Stimulated activated naive B cell treated with anti-CD40 and anti-IgM and Interleukin-4, amounts not matched to agents 10 μg/mL and 1 μg/mL and 100 μg/mL, for 72 hours (primary cell): ENCODE measurements around the gene DDX25.

Experiments used
- ATAC-seq, 2 donors: fragments of 150-1000 bp; cut with Tn5 transposase; replicated peaks; 2 replicates each; pipeline ENCODE4 v1.10.0; 2021; ENCODE audit warnings: moderate library complexity in 1 of 2
- DNase-seq: peaks from one replicate; pipeline ENCODE4 v3.0.0; 2021
- H3K27ac Mint-ChIP-seq: one replicate; pipeline ENCODE4 v1.8.0; 2022; ENCODE audit warnings: mild to moderate bottlenecking, mixed read lengths
- H3K27me3 Mint-ChIP-seq, 2 donors: one replicate each; pipeline ENCODE4 v1.8.0; 2022; ENCODE audit warnings: mixed read lengths in 2 of 2
- H3K36me3 Mint-ChIP-seq, 2 donors: one replicate each; pipeline ENCODE4 v1.8.0; 2022; ENCODE audit warnings: mixed read lengths in 2 of 2, mild to moderate bottlenecking in 1 of 2
- H3K4me1 Mint-ChIP-seq, 2 donors: one replicate each; pipeline ENCODE4 v1.8.0; 2022; ENCODE audit warnings: mixed read lengths in 2 of 2, mild to moderate bottlenecking in 1 of 2
- H3K4me3 Mint-ChIP-seq, 2 donors: one replicate each; pipeline ENCODE4 v1.8.0; 2022; ENCODE audit warnings: mild to moderate bottlenecking in 2 of 2, mixed read lengths in 2 of 2, moderate library complexity in 1 of 2
- H3K9me3 Mint-ChIP-seq, 2 donors: one replicate each; pipeline ENCODE4 v1.8.0; 2022; ENCODE audit warnings: mixed read lengths in 2 of 2, mild to moderate bottlenecking in 1 of 2

Gene DDX25

GRCh38 chr11:125923012-125923579, 18.8 kb downstream of the DDX25 start:
- H3K27ac Mint-ChIP-seq: no peak overlapping the region
- H3K27me3 Mint-ChIP-seq: peaks cover 28 to 43% of the 10 kb centered on the region in 2 donors
- H3K4me3 Mint-ChIP-seq: no peak overlapping the region
- H3K4me1 Mint-ChIP-seq: peaks cover 0 to 2% of the 10 kb centered on the region in 2 donors
- ATAC-seq: peak; percentile 74 to 82
- H3K9me3 Mint-ChIP-seq: no peaks in the 10 kb centered on the region
- DNase-seq: peak; percentile 31
- H3K36me3 Mint-ChIP-seq: no peaks in the 10 kb centered on the region

GRCh38 chr11:125923633-125924032, 19.3 kb downstream of the DDX25 start:
- Mint-ChIP-seq H3K36me3 (no peaks in the 10 kb centered on the region), H3K4me3 (no peak overlapping the region), H3K27ac (no peak overlapping the region), H3K9me3 (no peaks in the 10 kb centered on the region), H3K4me1 (peaks cover 0 to 2% of the 10 kb centered on the region in 2 donors), H3K27me3 (peaks cover 23 to 43% of the 10 kb centered on the region in 2 donors)
- DNase-seq (no peak), ATAC-seq (no peak)

- Mint-ChIP-seq H3K27ac (no peak overlapping the region), H3K9me3 (no peaks in the 10 kb centered on the region), H3K27me3 (peaks cover 23 to 48% of the 10 kb centered on the region in 2 donors), H3K36me3 (no peaks in the 10 kb centered on the region), H3K4me1 (peaks cover 0 to 2% of the 10 kb centered on the region in 2 donors), H3K4me3 (no peak overlapping the region)
- no peak for DNase-seq
- no peak for ATAC-seq
Measured at GRCh38 chr11:125924384-125925007, 20.2 kb downstream of the DDX25 start.

- Mint-ChIP-seq H3K27me3 (peaks cover 24 to 48% of the 10 kb centered on the region in 2 donors), H3K4me3 (no peak overlapping the region), H3K27ac (no peak overlapping the region), H3K36me3 (no peaks in the 10 kb centered on the region), H3K9me3 (no peaks in the 10 kb centered on the region), H3K4me1 (peaks cover 0 to 2% of the 10 kb centered on the region in 2 donors)
- ATAC-seq (no peak), DNase-seq (no peak)
Measured at GRCh38 chr11:125925247-125925740, 21.0 kb downstream of the DDX25 start.

- ATAC-seq: no peak
- H3K9me3 Mint-ChIP-seq: no peaks in the 10 kb centered on the region
- H3K27me3 Mint-ChIP-seq: peaks cover 21 to 43% of the 10 kb centered on the region in 2 donors
- no peak overlapping the region for H3K4me3 Mint-ChIP-seq
- no peak for DNase-seq
- no peak overlapping the region for H3K27ac Mint-ChIP-seq
- H3K36me3 Mint-ChIP-seq: no peaks in the 10 kb centered on the region
- peaks cover 0 to 2% of the 10 kb centered on the region in 2 donors for H3K4me1 Mint-ChIP-seq
Measured at GRCh38 chr11:125925804-125926203, 21.5 kb downstream of the DDX25 start.

GRCh38 chr11:125926682-125927081, 22.4 kb downstream of the DDX25 start:
- H3K9me3 Mint-ChIP-seq: no peaks in the 10 kb centered on the region
- DNase-seq (no peak), ATAC-seq (no peak)
- no peak overlapping the region for H3K4me3 Mint-ChIP-seq
- H3K4me1 Mint-ChIP-seq: peaks cover 0 to 2% of the 10 kb centered on the region in 2 donors
- H3K36me3 Mint-ChIP-seq: no peaks in the 10 kb centered on the region
- H3K27ac Mint-ChIP-seq: no peak overlapping the region
- H3K27me3 Mint-ChIP-seq: peaks cover 22 to 44% of the 10 kb centered on the region in 2 donors

- DNase-seq: no peak
- Mint-ChIP-seq H3K4me1 (no peaks in the 10 kb centered on the region), H3K4me3 (no peak overlapping the region), H3K27me3 (peaks cover 27 to 47% of the 10 kb centered on the region in 2 donors), H3K36me3 (no peaks in the 10 kb centered on the region), H3K9me3 (no peaks in the 10 kb centered on the region), H3K27ac (no peak overlapping the region)
- no peak for ATAC-seq
Measured at GRCh38 chr11:125929445-125930075, 25.3 kb downstream of the DDX25 start.

- no peaks in the 10 kb centered on the region for H3K4me1 Mint-ChIP-seq
- peaks cover 27 to 44% of the 10 kb centered on the region in 2 donors for H3K27me3 Mint-ChIP-seq
- no peak for DNase-seq
Measured at GRCh38 chr11:125930076-125930450, 25.8 kb downstream of the DDX25 start.

GRCh38 chr11:125931116-125931515, 26.8 kb downstream of the DDX25 start:
- H3K4me1 Mint-ChIP-seq: no peaks in the 10 kb centered on the region
- no peaks in the 10 kb centered on the region for H3K9me3 Mint-ChIP-seq
- no peaks in the 10 kb centered on the region for H3K36me3 Mint-ChIP-seq
- peaks cover 26 to 34% of the 10 kb centered on the region in 2 donors for H3K27me3 Mint-ChIP-seq
- no peak overlapping the region for H3K27ac Mint-ChIP-seq
- no peak overlapping the region for H3K4me3 Mint-ChIP-seq
- DNase-seq (no peak), ATAC-seq (no peak)

More at GRCh38 chr11:125930076-125930450, 25.8 kb downstream of the DDX25 start:
- Mint-ChIP-seq H3K4me3 (no peak overlapping the region), H3K27ac (no peak overlapping the region), H3K9me3 (no peaks in the 10 kb centered on the region), H3K36me3 (no peaks in the 10 kb centered on the region)
- no peak for ATAC-seq

- peaks cover 21 to 28% of the 10 kb centered on the region in 2 donors for H3K27me3 Mint-ChIP-seq
- H3K4me3 Mint-ChIP-seq: no peak overlapping the region
- no peak overlapping the region for H3K27ac Mint-ChIP-seq
- ATAC-seq (no peak), DNase-seq (no peak)
- no peaks in the 10 kb centered on the region for H3K9me3 Mint-ChIP-seq
- H3K36me3 Mint-ChIP-seq: no peaks in the 10 kb centered on the region
- H3K4me1 Mint-ChIP-seq: no peaks in the 10 kb centered on the region
Measured at GRCh38 chr11:125931668-125932067, 27.4 kb downstream of the DDX25 start.

GRCh38 chr11:125932301-125932700, 28.0 kb downstream of the DDX25 start:
- Mint-ChIP-seq H3K36me3 (no peaks in the 10 kb centered on the region), H3K27ac (no peak overlapping the region), H3K4me3 (no peak overlapping the region), H3K9me3 (no peaks in the 10 kb centered on the region), H3K27me3 (peaks cover 16 to 24% of the 10 kb centered on the region in 2 donors), H3K4me1 (no peaks in the 10 kb centered on the region)
- no peak for DNase-seq
- ATAC-seq: no peak

GRCh38 chr11:125933030-125933813, 28.9 kb downstream of the DDX25 start:
- Mint-ChIP-seq H3K4me3 (no peak overlapping the region), H3K27me3 (peaks cover 16 to 24% of the 10 kb centered on the region in 2 donors), H3K27ac (no peak overlapping the region), H3K9me3 (no peaks in the 10 kb centered on the region), H3K36me3 (no peaks in the 10 kb centered on the region), H3K4me1 (no peaks in the 10 kb centered on the region)
- ATAC-seq (no peak), DNase-seq (no peak)

- Mint-ChIP-seq H3K4me1 (no peaks in the 10 kb centered on the region), H3K27me3 (peaks cover 13 to 19% of the 10 kb centered on the region in 2 donors), H3K27ac (no peak overlapping the region), H3K4me3 (no peak overlapping the region), H3K9me3 (no peaks in the 10 kb centered on the region), H3K36me3 (no peaks in the 10 kb centered on the region)
- no peak for DNase-seq
- ATAC-seq: no peak
Measured at GRCh38 chr11:125934473-125934872, 30.2 kb downstream of the DDX25 start.

GRCh38 chr11:125935056-125935455, 30.7 kb downstream of the DDX25 start:
- Mint-ChIP-seq H3K9me3 (no peaks in the 10 kb centered on the region), H3K4me3 (no peak overlapping the region), H3K36me3 (no peaks in the 10 kb centered on the region), H3K27me3 (peaks cover 7 to 13% of the 10 kb centered on the region in 2 donors), H3K27ac (no peak overlapping the region), H3K4me1 (no peaks in the 10 kb centered on the region)
- ATAC-seq: no peak
- DNase-seq: no peak
